Astrocyte of the cerebellum (primary cell): ENCODE results near the gene USP13.

Experiments used
- DNase-seq: peaks from one replicate; pipeline ENCODE4 v3.0.0-alpha.2; 2011; ENCODE audit warnings: low read depth
- H3K4me3 ChIP-seq: 2 replicates; pipeline ENCODE4 v1.5.1; 2011; ENCODE audit warnings: mild to moderate bottlenecking, low read depth, low read length, moderate library complexity
- CTCF ChIP-seq: IDR thresholded peaks from 2 replicates; pipeline ENCODE4 v1.5.1; 2012; ENCODE audit warnings: low read length, low read depth, moderate library complexity, mild to moderate bottlenecking; ENCODE audit errors: missing control alignments
- in situ Hi-C: cut with HindIII; loops from 2 replicates; pipeline ENCODE4 v1.10.0; 2017; ENCODE audit warnings: low sequenced_read_pairs

Gene USP13

DNA sequence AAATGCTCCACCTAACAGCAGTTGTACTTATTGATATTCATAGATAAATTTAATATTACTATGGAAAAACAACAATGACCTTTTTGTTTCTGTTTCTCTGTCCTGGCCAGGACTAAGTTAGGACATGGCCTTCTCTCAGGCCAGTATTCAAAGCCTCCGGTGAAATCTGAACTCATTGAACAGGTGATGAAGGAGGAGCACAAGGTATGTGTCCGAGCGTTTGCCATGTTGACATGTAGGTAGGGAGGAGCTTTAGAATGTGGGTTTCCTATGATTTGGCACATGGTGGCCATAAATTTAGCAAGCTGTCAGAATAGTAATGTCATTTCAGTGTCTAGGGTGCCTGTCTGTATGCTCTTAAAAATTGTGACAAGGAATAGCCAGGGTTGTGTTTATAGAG is 77.7 kb downstream of the USP13 start:
- no peak for DNase-seq
- TF ChIP-seq CTCF: no peak
- no peak overlapping the region for H3K4me3 ChIP-seq
- in situ Hi-C loops: no loop called here

DNA sequence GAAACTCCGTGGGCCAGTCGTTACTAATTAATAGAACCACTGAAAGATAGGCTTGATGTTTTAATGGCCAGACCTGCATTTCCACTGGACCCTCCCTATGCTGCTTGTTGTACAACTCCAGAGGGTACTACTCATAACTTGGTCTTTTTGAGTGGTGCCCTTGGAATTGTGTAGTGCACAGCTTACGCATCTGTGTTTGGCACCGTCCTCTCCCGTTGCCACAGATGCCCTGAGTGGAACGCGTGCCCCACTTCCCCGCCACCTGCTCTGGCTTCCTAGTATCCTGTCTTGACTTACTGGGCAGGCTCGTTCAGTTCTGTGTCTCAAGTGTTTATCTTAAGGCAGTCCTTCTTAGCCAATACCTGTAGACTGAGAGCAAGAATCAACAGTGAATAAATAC is 78.7 kb downstream of the USP13 start:
- no peak overlapping the region for H3K4me3 ChIP-seq
- DNase-seq: no peak
- in situ Hi-C loops: no loop called here
- no peak for TF ChIP-seq CTCF

DNA sequence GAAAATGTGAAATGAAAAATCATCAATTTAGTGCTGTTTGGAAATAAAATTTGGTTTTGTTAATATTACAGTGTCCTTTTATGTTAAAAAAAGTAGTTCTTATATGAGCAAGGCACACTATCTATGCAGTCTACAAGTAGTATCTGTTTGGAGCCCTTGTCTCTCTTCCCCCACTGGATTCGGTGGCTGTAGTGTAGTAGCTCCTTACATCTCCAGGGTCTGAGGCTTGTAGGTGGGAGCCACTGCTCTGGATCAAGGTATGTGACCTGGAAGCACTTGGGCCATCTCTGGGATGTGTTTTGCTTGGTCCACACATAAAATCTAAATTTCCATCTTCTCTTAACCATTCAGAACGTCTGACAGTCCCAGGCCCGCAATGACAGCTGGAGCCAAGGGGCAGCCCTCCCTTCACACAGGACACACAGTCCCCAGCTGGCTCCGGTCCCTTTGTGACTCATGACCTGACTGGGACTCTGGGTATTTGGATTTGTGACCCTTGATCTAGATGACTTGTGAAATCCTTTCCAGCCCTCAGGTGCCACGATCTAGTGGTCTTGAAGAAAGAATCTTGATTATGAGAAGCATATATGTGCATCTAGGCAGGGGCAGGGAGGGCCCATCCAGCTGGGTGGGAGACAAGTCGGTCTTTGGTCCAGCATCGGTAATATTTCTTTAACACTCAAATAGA is 80.0 kb downstream of the USP13 start:
- DNase-seq: no peak
- no peak for TF ChIP-seq CTCF
- no peak overlapping the region for H3K4me3 ChIP-seq
- in situ Hi-C loops: no loop called here

- H3K4me3 ChIP-seq: no peak overlapping the region
- no peak for DNase-seq
- in situ Hi-C loops: no loop called here
- TF ChIP-seq CTCF: no peak
These were observed 81.0 kb downstream of the USP13 start for GRCh38 chr3:179733797-179734196.

GRCh38 chr3:179734497-179735281 is 81.8 kb downstream of the USP13 start:
- H3K4me3 ChIP-seq: no peak overlapping the region
- DNase-seq: no peak
- in situ Hi-C loops: no loop called here
- TF ChIP-seq CTCF: no peak

DNA sequence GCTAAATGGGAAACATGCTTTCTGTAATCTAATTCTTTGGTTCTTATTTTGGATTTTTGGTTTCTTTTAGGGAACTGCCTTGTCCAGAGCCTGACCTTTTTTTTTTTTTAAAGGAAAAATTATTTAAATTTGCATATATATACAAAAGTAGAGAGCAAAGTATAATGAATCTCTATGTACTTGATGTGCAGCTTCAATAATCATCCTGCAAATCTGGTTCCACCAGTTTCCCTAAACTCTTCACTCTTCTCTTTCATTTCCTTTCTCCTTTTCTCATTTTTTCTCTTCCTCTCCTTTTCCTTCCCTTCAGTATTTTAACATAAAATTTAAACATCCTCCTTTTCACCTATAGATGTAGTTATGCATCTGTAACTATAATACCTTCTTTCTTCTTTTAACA is 82.5 kb downstream of the USP13 start:
- no peak for DNase-seq
- in situ Hi-C loops: no loop called here
- TF ChIP-seq CTCF: no peak
- no peak overlapping the region for H3K4me3 ChIP-seq
